PC-9 (cell line): ENCODE results near the gene ATP1A2. TPM values are rescaled to one million over a fixed set of nuclear protein-coding genes. Genes with fewer than 3 reads are reported as not detected.

ENCODE experiments used
- BruUV-seq: library from RNA; stranded (reverse); fragments of 400-500 nt; replicated peaks from 2 replicates; lab custom pipeline; 2021; lab: Mats Ljungman, UMichigan
- CTCF ChIA-PET: fragments of 300-600 bp; sonication (Branson Sonifier 250); formaldehyde crosslinking; loops from one replicate; lab custom pipeline; 2022; ENCODE audit warnings: antibody characterized with exemption; lab: Charles Lee
- POLR2A ChIA-PET: fragments of 300-600 bp; sonication (Branson Sonifier 250); formaldehyde crosslinking; loops from one replicate; lab custom pipeline; 2022; ENCODE audit warnings: antibody characterized with exemption; ENCODE audit not compliant: unreplicated experiment; lab: Charles Lee
- DNase-seq, 2 experiments: peaks; one replicate each; pipeline versions ENCODE4 v3.0.0 to v3.0.0-alpha.2; 2015 to 2022; ENCODE audit warnings: mixed read lengths in 1 of 2
- H2AFZ ChIP-seq: fragments of 200-600 bp; sonication (generic); 2 replicates; pipeline ENCODE4 v1.8.1; 2017; ENCODE audit warnings: antibody characterized with exemption
- H3F3A ChIP-seq: fragments of 200-600 bp; sonication (generic); 2 replicates; pipeline ENCODE4 v1.8.1; 2017; ENCODE audit warnings: antibody characterized with exemption, mild to moderate bottlenecking, low read depth; ENCODE audit not compliant: insufficient read depth
- H3K27ac ChIP-seq: fragments of 200-600 bp; sonication (generic); 2 replicates; pipeline ENCODE4 v1.6.1; 2016; ENCODE audit warnings: mixed run types
- H3K27me3 ChIP-seq: fragments of 200-600 bp; sonication (generic); 2 replicates; pipeline ENCODE4 v1.6.1; 2016; ENCODE audit warnings: low read depth, mixed run types; ENCODE audit not compliant: insufficient read depth
- H3K36me3 ChIP-seq: fragments of 200-600 bp; sonication (generic); 2 replicates; pipeline ENCODE4 v1.6.1; 2016; ENCODE audit warnings: low read depth, mixed run types
- H3K4me1 ChIP-seq: fragments of 200-600 bp; sonication (generic); replicated peaks from 2 replicates; pipeline ENCODE4 v1.6.1; 2016; ENCODE audit warnings: mixed run types; ENCODE audit not compliant: insufficient read depth
- H3K4me2 ChIP-seq: fragments of 200-600 bp; sonication (generic); 2 replicates; pipeline ENCODE4 v1.6.1; 2017; ENCODE audit warnings: mixed run types
- H3K4me3 ChIP-seq: fragments of 200-600 bp; sonication (generic); 2 replicates; pipeline ENCODE4 v1.6.1; 2016; ENCODE audit warnings: mixed run types
- H3K79me2 ChIP-seq: fragments of 200-600 bp; sonication (generic); 2 replicates; pipeline ENCODE4 v1.6.1; 2017; ENCODE audit warnings: low read depth, mixed run types
- H3K9me2 ChIP-seq: fragments of 200-600 bp; sonication (generic); 2 replicates; pipeline ENCODE4 v1.8.1; 2017; ENCODE audit warnings: mild to moderate bottlenecking; ENCODE audit not compliant: insufficient read depth
- H3K9me3 ChIP-seq: fragments of 200-600 bp; sonication (generic); 2 replicates; pipeline ENCODE4 v1.8.1; 2016; ENCODE audit warnings: low read depth; ENCODE audit not compliant: insufficient read depth
- H4K20me1 ChIP-seq: fragments of 200-600 bp; sonication (generic); 2 replicates; pipeline ENCODE4 v1.8.1; 2017; ENCODE audit not compliant: insufficient read depth
- EZH2 ChIP-seq: fragments of 200-600 bp; sonication (generic); IDR thresholded peaks from 2 replicates; pipeline ENCODE4 v1.8.0; 2017; ENCODE audit warnings: antibody characterized with exemption, low read depth
- intact Hi-C: fragments of 100-400 bp; cut with micrococcal nuclease; formaldehyde crosslinking; loops from one replicate; pipeline ENCODE4 v1.10.0; 2022; ENCODE audit not compliant: unreplicated experiment
- total RNA-seq: library from RNA; stranded (reverse); gene quantifications from 2 replicates; pipeline ENCODE4 v1.2.3, GENCODE V29; 2021
- TF ChIP-seq, protein P1 (sequence below): fragments of 200-600 bp; sonication (generic); conservative IDR thresholded peaks from 2 replicates; pipeline ENCODE4 v1.6.1; 2017; ENCODE audit warnings: mixed run types, antibody characterized with exemption, mild to moderate bottlenecking, moderate library complexity

Gene ATP1A2
- total RNA-seq, 1 experiment from 2014 or later: 1.1 TPM

DNA sequence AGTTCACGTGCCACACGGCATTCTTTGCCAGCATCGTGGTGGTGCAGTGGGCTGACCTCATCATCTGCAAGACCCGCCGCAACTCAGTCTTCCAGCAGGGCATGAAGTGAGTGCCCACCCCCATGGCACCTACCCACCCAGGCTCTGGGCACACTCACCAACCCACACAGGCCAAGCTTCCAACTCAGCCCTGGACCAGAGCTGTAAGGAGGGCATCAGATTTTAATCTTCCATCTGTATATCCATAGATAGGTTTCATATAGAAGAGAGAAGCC, 21.3 kb downstream of the ATP1A2 start:
- intact Hi-C loops: no loop called here
- Histone ChIP-seq H3K9me3 (no peaks in the 10 kb centered on the region), H2AFZ (no peak overlapping the region), H3K4me1 (no peaks in the 10 kb centered on the region), H4K20me1 (no peaks in the 10 kb centered on the region), H3F3A (no peaks in the 10 kb centered on the region), H3K4me2 (no peak overlapping the region), H3K36me3 (no peaks in the 10 kb centered on the region), H3K9me2 (no peaks in the 10 kb centered on the region), H3K27ac (no peak overlapping the region), H3K27me3 (no peaks in the 10 kb centered on the region; the same call in 1 of the 2 replicates), H3K79me2 (no peaks in the 10 kb centered on the region), H3K4me3 (no peak overlapping the region)
- TF ChIP-seq EZH2: no peak
- TF ChIP-seq, protein P1, sequence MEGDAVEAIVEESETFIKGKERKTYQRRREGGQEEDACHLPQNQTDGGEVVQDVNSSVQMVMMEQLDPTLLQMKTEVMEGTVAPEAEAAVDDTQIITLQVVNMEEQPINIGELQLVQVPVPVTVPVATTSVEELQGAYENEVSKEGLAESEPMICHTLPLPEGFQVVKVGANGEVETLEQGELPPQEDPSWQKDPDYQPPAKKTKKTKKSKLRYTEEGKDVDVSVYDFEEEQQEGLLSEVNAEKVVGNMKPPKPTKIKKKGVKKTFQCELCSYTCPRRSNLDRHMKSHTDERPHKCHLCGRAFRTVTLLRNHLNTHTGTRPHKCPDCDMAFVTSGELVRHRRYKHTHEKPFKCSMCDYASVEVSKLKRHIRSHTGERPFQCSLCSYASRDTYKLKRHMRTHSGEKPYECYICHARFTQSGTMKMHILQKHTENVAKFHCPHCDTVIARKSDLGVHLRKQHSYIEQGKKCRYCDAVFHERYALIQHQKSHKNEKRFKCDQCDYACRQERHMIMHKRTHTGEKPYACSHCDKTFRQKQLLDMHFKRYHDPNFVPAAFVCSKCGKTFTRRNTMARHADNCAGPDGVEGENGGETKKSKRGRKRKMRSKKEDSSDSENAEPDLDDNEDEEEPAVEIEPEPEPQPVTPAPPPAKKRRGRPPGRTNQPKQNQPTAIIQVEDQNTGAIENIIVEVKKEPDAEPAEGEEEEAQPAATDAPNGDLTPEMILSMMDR: no peak
- POLR2A ChIA-PET: no interaction called here
- CTCF ChIA-PET: no interaction called here
- DNase-seq: no peak
- no TSS peak for BruUV-seq

DNA sequence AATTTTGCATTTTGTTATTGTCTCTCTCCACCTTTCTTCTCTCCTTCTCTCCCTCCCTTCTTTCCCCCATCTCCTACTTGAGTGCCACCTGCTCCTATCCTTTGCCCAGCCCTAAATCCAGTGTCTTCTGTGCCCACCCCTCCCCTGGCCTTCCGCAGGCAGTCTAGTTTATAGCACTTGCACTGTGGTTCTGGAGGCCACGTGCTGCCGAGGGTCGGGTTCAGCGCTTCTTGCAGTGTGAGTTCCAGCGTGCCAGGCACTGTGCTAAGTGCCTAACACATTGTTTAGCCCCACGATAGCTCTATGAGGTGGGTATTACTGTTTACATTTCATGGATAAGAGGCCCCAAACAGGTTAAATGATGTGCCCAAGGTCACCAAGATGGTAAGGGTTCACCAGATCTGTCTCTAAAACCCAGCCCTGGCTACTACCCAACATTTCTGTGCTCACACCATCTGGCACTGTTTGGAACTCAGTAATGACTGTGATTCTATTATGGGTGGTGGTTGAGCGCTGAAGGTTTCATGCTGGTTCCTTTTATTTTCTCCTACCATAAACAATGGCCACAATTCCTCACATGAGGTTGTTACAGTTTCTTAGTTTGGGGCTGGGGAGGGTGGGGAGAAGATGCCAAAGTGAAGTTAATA, 21.8 kb downstream of the ATP1A2 start:
- H3K4me1 ChIP-seq: no peaks in the 10 kb centered on the region
- intact Hi-C loops: no loop called here
- H3K79me2 ChIP-seq: no peaks in the 10 kb centered on the region
- BruUV-seq: no TSS peak
- no peak for DNase-seq
- ChIA-PET POLR2A (no interaction called here), CTCF (no interaction called here)
- no peaks in the 10 kb centered on the region for H3K36me3 ChIP-seq
- H3K4me2 ChIP-seq: no peak overlapping the region
- H3K4me3 ChIP-seq: no peak overlapping the region
- H3K27me3 ChIP-seq: no peaks in the 10 kb centered on the region; the same call in 1 of the 2 replicates
- H4K20me1 ChIP-seq: no peaks in the 10 kb centered on the region
- no peak overlapping the region for H2AFZ ChIP-seq
- no peak overlapping the region for H3K27ac ChIP-seq
- TF ChIP-seq EZH2: no peak
- TF ChIP-seq, protein P1: no peak
- H3F3A ChIP-seq: no peaks in the 10 kb centered on the region
- H3K9me2 ChIP-seq: no peaks in the 10 kb centered on the region
- H3K9me3 ChIP-seq: no peaks in the 10 kb centered on the region

DNA sequence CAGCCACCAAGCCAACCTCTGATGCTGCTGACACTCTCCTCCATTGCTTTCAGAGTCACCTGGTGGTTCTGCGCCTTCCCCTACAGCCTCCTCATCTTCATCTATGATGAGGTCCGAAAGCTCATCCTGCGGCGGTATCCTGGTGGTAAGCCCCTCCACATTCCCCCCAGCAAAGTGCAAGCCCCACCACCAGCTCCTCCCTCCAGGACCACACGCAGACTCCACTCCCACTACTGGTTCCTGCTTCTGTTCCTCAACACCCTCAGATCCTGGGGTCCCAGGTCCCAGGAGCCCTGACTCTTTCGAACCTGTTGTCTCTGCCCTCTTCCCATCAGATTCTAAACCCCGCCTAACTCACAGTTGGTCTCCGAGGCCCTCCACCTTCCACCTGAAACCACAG, 24.3 kb downstream of the ATP1A2 start:
- intact Hi-C loops: no loop called here
- ChIA-PET POLR2A (no interaction called here), CTCF (no interaction called here)
- H3K36me3 ChIP-seq: no peaks in the 10 kb centered on the region
- H4K20me1 ChIP-seq: no peaks in the 10 kb centered on the region
- no TSS peak for BruUV-seq
- TF ChIP-seq, protein P1: no peak
- TF ChIP-seq EZH2: no peak
- no peak for DNase-seq
- H3F3A ChIP-seq: no peaks in the 10 kb centered on the region
- no peak overlapping the region for H3K4me3 ChIP-seq
- no peak overlapping the region for H3K4me2 ChIP-seq
- no peaks in the 10 kb centered on the region; the same call in 1 of the 2 replicates for H3K9me2 ChIP-seq
- H3K79me2 ChIP-seq: no peaks in the 10 kb centered on the region
- no peaks in the 10 kb centered on the region; the same call in 1 of the 2 replicates for H3K27me3 ChIP-seq
- H3K27ac ChIP-seq: no peak overlapping the region
- H3K4me1 ChIP-seq: no peaks in the 10 kb centered on the region
- no peak overlapping the region for H2AFZ ChIP-seq
- no peaks in the 10 kb centered on the region for H3K9me3 ChIP-seq
